Tibial nerve (tissue), 3 donors: ENCODE results near the gene HIBADH.

Source experiments
- POLR2A ChIP-seq, 2 donors: fragments of 450-650 bp; IDR thresholded peaks; one replicate each; pipeline ENCODE4 v1.6.1; 2017; ENCODE audit warnings: antibody characterized with exemption in 2 of 2, mild to moderate bottlenecking in 2 of 2, moderate library complexity in 2 of 2
- TF ChIP-seq, protein P1 (sequence below), 5 experiments: fragments of 200-600 bp in 3 of 5; fragments of 450-650 bp in 2 of 5; sonication (generic) in 3 of 5; IDR thresholded peaks; one replicate each; pipeline ENCODE4 v1.5.1; 2016 to 2019; ENCODE audit warnings: antibody characterized with exemption in 5 of 5, mild to moderate bottlenecking in 3 of 5, moderate library complexity in 2 of 5

DNA sequence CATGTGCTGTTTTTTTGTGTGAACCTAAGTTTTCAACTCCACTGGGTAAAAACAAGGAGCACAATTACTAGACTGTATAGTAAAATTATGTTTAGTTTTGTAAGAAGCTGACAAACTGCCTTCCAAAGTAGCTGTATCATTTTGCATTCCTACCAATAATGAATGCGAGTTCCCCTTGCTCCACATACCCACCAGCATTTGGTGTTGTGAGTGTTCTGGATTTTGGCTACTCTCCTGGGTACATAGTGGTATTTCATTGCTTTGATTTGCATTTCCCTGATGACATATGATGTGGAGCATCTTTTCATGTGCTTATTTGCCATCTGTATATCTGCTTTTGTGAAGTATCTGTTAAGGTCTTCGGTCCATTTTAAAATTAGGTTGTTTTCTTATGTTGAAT is 178.2 kb downstream of the HIBADH start:
- TF ChIP-seq, protein P1, sequence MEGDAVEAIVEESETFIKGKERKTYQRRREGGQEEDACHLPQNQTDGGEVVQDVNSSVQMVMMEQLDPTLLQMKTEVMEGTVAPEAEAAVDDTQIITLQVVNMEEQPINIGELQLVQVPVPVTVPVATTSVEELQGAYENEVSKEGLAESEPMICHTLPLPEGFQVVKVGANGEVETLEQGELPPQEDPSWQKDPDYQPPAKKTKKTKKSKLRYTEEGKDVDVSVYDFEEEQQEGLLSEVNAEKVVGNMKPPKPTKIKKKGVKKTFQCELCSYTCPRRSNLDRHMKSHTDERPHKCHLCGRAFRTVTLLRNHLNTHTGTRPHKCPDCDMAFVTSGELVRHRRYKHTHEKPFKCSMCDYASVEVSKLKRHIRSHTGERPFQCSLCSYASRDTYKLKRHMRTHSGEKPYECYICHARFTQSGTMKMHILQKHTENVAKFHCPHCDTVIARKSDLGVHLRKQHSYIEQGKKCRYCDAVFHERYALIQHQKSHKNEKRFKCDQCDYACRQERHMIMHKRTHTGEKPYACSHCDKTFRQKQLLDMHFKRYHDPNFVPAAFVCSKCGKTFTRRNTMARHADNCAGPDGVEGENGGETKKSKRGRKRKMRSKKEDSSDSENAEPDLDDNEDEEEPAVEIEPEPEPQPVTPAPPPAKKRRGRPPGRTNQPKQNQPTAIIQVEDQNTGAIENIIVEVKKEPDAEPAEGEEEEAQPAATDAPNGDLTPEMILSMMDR (IDR thresholded peaks at IDR 0.05): no peak
- no peak for TF ChIP-seq POLR2A (IDR thresholded peaks at IDR 0.05)
